NCI-H510A (cell line): ENCODE data around the gene EMCN.
"Not testable (repeated sequence)": the region's sequence is repeated elsewhere in the genome, so short reads cannot be mapped to it uniquely, and the experiment has no call there.

Experiments used
- DNase-seq: peaks from one replicate; lab custom pipeline; 2025; lab: John Stamatoyannopoulos, UW

EMCN gene

DNA sequence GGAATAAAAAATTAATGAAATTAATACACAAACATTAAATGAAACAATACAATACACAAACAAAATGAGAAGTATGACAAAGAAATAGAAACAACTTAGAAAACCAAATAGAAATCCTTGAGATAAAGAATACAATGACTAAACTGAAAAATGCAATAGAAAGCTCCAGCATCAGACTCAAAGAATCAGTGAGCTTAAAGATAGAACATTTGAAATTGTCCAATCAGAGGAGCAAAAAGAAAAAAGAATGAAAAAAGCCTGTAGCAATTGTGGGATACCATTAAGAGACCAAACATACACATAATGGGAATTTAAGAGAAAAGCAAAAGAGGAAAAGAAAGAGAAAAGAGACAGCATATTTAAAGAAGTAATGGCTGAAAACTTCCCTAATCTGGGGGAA lies 25.7 kb downstream of the EMCN start:
- no peak for DNase-seq

DNA sequence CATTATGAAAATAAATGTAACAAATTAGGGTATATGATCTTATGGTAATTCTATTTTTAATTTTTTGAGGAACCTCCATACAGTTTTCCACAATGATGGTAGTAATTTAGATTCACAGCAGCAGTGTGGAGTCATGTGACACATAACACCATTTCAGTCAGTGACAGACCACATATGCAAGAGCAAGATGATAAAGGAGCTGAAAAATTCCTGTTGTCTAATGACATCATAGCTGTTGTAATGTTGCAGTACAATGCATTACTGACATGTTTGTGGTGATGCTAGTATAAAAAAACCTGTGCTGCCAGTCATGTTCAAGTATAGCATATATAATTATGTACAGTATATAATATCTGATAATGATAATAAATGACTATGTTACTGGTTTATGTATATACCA lies 28.5 kb downstream of the EMCN start:
- no peak for DNase-seq

DNA sequence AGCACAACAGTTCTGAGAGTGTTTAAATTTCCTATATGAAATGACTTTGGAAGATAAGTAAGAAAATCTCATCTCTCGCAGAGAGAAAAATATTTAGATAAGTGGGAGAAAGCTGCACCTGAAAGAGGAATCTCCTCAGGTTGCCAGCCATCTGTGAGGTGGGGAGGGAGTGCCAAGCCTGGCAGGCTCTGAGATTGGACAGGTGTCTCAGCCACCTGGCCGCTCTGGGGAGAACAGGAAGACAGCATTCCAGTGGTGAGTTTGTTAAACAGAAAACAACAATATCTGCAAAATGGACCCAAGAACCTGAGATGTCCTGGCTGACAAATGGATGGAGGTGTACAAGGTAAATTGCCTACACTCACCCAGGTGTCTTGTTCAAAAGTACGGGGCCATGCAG lies 31.3 kb downstream of the EMCN start:
- DNase-seq = peak; percentile 4

DNA sequence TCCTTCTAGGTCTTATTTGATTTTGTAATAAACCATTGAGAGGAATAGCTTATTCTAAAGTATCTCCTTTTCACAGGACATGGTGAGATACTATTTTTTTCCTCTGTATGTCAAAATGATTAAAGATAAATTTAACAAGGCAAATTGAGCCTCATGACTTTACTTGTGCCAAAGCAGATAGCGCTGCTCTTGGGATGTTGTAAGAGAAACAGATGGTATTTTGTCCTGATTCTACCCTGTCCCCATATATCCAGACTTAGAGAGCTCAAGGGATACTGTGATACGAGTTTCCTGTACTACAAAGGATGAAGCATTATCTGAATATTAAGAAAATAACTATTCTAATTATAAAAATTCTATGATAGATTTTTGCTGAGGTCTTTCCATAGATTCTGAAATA lies 34.0 kb downstream of the EMCN start:
- DNase-seq = no peak

DNA sequence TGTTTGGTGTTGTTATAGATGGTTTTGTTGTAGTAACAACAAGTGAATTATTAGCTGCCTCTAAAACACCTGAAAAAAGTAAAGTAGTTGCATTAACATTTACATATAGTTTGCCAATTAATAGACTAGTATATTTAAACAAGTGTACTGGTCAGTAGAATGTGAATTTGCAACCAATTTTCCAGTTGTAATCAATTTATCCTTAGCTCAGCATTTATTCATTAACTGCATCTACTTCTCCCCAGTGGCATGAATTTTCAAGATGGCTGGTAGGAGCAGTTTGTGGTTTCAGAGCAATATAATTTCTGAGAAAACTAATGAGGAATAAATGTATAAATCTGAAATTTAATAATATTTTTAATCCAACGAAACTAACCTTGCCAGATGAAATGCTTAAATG lies 37.9 kb downstream of the EMCN start:
- no peak for DNase-seq

DNA sequence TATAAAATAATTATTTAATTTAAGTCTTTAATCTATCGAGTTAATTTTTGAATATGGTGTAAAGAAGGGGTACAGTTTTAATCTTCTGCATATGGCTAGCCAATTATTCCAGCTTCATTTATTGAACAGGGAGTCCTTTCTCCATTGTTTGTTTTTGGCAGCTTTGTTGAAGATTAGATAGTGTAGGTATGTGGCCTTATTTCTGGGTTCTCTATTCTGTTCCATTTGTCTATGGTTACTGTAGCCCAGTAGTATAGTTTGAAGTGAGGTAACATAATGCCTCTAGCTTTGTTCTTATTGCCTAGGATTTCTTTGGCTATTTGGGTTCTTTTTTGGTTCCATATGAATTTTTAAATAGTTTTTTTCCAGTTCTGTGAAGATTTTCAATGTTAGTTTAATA lies 48.3 kb downstream of the EMCN start:
- DNase-seq = no peak

DNA sequence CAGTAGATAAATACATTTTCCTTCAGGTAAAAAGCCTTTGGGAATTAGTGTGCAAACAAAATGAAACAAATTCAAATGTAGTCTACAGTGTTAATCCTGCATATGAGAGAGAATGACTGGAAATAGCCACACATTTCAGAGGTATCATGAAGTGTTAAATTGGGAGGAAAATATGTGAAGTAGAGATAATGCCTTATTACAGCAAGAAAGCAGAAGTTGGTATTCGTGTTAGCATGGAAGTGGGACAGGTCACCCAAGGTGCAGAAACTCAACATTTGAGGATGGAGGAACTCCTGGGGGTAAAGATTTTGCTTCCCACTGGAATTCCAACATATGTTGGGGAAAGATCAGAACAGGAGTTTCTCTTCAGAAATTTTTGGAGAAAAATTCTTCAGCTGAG lies 51.3 kb downstream of the EMCN start:
- no peak for DNase-seq

DNA sequence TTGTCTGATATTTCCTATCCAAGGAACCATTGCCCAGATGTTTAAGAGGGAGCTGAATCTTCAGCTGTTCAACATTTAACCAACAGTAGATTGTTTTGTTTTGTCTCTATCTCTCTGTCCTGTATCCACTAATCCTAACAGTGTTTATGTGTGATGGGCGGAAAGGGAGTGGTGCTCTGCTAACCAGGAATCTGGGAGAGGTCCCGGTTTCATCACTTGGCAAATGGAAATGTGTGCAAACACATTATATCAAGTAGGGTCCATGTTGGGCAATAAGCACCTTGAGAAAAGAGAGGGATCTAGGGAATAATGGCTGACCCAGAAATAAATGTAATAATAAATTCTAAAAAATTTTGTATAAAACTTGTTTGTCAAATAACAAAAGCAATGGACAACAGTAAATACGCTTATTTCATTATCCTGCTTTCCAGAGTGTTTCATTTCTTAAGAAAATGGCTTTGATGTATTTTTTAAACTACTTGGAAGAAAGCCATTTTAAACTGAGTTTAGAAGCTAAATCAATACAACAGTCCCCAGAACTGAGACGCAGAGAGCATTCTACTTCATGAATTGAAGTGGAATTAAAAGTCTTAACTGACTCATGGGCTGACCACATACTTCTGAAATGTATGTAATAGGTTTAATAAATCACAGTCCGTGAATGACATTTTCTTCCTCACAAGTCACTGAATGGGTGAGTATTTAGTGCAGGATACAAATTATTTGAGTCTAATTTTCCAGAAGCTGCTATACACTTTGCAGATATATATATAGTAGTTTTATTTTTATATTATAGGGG lies 55.8 kb downstream of the EMCN start:
- no peak for DNase-seq

DNA sequence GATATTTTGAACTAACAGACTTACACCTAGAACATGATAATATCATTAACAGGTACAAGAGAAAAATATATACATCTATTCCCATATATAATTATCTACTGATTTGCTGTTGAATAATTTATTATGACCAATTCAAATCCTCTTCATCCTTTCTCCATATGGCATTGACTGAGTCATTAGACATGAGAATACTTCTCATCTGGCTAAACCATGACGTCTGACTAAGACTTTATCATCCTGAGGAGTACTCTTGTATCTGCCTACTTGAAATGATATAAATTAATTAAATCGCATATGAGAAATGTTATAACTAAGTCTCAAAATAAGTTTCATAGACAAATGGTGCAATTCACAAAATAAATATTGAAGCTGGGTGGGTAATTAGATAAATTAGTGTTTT lies 67.4 kb downstream of the EMCN start:
- DNase-seq = no peak

DNA sequence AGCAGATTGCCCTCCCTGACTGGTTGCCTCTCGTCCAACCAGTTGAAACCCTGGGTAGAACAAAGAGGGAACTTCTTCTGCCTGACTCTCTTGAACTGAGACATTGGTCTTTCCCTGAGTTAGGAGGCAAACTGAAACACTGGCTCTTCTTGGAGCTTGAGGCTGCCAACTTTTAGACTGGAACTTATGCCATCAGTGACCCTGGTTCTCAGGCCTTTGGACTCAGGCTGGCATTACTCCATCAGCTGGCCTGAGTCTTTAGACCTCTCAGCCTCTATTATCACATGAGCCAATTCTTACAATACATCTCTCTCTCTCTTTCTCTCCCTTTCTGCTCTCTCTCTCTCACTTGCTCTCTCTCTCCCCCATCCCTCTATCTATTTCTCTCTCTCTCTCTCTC lies 86.4 kb downstream of the EMCN start:
- DNase-seq = no peak

DNA sequence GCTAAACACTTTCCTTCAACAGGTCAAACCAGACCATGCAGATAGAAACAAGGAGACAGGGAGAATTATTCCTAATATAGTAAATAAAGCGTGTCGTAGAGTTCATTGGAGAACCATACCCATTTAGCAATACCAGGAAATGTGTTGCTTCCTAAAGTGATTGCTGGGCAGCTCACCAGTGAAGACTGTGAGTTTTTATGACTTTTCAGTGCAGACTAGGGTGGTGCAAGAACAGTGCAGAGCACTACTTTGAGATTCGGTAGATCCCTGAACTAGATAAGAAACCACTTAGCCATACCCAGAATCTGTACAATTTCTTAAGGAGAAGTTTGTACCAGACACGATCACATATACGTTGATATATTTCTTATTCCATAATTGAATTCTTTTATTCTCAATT lies 87.4 kb downstream of the EMCN start:
- DNase-seq = no peak

DNA sequence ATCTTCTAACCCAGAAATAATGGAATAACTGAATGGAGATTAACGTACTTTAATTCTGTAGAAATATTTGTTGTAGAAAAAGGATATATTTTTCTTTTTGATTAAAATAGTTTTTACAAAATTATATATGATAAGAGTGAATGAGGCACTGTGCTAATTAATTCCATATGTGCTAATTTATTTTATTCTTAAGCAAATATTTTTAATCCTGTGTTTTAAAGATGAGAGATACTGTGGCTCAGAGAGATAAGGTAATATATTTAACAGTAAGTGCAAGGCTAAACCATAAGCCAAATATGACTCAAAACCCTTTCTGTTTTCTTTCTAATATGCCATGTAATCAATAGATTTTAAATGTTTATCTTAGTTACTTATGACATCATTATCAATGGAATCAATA lies 88.2 kb downstream of the EMCN start:
- no peak for DNase-seq

DNA sequence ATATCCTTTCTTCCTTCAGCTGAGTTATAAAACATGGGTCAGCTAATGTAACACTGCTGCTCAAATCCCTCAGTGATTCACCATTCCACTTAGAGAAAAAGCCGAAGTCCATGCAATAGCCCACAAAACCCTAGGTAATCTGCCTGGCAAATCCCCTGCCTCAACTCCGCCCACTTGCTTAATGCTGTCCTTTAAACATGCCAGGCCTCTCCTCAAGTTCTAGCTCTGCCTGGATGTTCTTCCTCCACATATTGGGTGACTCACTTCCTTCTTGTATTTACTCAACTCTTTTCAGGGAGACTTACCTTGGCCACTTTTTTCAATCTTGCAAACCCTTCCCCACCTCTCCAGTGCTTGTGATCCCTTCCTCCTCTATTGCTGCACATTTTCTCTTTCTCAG lies 89.8 kb downstream of the EMCN start:
- DNase-seq = no peak

DNA sequence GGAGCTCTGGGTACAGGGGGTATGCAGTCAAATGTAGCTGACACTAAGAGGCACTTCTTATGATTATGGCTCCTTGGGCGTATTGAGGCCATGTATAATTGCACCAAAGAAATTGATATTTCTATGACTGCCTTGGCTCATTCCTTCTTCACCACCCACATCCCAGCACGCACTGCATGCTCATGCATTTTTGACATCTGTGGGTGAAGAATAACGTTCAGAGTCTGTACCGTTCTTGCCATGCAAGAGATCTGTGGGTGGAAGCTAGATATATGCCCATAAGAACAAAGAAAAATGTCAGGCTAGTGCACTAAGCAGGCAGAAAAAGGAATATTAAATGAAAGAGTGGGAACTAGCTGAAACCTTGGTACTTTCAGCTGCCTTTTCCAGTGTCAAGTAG lies 93.4 kb downstream of the EMCN start:
- no peak for DNase-seq

DNA sequence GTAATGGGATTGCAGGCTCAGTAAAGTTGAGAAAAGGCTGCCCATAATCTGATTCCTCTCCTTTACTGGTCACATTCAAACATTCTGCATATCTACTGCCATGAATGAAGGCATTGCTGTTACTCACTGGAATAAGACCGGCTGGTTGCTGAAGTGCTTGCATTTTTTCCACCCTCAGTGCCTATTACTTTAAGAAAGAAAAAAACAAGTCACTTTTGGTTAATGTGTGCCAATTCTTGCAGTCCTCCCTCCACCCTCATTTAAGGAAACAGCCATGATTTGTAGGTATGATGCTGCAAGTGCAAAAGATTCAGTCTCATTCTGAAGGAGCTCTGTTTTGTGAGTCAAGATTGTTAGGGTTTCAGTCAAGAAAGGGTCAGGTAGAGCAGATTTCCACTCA lies 94.9 kb downstream of the EMCN start:
- no peak for DNase-seq

DNA sequence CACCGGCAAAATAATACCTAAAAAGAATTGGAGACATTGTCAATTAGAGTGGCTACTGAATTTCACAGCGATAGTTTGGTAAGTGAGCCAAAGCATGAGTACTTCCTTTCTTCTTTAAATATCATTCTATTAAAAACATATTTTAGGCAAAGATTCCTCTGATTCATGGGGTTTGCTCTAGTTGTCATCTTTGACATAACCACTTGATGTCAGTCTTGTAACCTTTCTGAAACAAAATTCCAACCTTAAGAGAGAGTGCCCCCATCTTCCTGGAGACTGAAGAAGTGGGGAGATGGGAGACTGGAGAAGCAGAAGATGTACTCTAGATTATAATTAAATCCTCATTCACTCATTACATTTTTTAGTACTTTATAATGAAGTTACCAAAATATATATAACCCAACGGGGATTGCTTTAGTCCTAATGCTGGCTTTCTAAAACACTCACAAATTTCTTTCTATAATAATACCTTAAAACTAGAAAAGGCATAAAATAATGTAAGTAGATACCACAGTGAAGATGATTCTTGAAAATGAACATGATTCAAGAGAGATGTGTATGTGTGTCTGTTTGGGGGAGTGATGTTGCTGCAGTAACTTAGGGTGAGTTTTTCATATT lies 96.4 kb downstream of the EMCN start:
- DNase-seq = peak; percentile 0

DNA sequence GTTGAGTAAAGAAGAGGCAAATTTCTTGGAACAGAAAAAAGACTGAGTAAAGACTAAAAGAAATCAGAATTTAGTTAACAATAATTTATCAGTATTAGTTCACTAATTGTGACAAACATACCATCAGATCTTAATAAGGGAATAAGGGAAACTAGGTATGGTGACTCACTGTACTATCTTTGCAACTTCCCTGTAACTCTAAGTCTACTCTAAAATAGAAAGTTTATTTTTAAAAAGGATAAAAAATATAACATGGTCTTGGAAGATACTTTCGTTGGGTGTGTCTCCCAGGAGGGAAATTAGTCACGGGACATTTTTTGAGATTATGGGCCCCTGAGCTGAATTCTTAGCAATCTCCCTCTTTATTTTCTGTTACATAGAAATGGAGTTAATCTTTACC lies 97.3 kb downstream of the EMCN start:
- DNase-seq = no peak

DNA sequence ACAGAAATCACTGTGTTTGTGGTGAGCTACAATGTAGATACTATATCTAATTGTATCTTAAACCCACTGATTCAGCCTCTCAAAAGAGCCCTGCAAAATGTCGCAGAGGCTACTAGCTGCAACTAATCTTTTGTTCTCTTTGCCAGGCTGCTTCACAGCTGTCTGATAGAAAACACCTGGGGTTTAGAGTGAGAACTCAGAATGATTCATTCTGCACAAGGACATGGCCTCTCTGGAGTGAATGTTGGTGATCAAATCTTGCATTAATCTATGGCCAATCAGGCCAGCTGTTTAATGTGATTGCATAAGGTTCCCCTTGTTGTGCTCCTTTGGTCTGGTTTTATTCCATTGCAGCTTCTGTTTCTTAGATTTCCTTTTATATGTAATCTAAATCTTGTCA lies 100.3 kb downstream of the EMCN start:
- no peak for DNase-seq

DNA sequence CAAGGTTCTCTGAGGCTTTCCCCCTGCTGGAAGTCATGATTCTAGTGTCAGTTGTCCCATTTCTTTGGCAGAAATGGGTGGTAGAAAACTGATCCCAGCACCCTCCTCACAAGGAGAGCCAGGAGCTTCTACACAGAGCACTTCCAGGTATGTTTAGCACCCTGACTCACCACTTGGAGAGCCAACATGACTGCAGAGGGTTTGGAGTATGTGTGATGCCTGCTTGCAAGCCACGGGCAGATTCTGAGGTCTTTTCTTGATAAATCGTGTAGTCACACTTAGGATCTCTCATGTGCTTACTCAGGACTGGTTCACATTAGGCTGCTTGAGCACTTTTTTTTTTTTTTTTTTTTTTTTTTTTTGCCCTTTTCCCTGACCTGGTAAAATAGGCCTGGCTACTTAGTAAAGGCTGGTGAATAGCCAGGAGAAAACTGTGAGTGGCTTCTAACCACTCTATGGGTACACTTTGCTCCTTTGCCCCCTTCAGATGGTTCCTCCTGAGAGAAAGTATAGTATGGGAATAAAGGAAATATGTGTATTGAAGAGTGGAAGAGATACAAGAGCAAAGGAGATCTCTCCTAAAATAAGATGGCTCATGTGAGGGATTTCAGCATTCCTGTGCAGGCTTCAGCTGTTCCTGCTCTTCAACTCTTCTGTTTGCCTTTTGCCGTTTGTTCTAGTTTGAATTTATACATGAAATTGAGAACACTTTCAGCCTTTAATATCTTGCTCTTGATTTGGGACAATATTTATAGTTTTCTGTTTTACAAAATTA lies 103.6 kb downstream of the EMCN start:
- DNase-seq = no peak

DNA sequence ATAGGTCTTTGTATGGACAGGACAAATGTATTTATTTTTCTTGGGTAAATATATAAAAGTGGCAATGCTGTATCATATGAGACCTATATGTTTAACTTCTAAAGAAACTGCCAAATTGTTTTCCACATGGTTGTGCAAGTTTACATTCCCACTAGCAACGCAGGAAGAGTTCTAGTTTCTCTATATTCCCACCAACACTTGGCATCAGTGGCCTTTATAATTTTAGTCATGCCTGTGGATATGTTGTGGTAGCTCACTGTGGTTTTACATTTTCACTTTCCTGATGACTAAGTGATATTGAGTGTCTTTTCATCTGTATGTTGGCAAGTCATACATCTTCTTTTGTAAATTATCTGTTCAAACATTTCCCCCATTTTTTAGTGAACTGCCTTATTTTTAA lies 126.0 kb downstream of the EMCN start:
- DNase-seq = no peak

DNA sequence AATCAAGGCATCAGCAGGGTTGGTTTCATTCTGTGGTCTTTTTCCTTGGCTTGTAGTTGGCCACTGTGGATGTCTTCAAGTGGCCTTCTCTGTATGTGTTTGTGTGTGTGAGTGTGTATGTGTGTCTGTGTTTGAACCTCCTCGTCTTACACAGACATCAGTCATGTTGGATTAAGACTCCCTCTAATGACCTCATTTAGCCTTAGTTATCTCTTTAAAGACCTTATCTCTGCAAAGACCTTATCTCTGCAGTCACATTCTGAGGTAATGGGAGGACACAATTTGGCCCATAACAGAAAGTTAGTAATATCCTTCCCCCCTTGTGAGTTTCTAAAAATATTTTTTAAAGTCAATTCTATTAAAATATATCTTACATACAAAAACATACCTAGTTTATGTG lies 126.7 kb downstream of the EMCN start:
- no peak for DNase-seq

DNA sequence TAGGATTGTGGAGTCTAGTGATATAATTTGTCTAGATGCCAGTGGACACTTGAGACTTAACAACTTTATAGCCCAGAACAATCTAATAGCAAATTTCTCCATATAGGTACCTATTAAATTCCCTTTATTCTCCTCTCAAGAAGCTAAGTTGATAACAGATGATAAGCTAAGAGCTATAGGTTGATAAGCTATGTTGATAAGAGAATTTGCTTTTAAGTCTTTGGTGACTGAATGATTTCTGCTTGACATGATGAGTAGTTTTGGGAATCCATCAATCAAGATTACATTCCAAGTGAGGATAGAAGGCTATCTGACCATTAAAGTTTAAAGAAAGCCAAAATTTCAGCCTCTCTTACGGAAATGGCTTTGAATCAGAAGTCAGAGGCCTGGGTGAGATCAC lies 131.6 kb downstream of the EMCN start:
- DNase-seq = no peak

DNA sequence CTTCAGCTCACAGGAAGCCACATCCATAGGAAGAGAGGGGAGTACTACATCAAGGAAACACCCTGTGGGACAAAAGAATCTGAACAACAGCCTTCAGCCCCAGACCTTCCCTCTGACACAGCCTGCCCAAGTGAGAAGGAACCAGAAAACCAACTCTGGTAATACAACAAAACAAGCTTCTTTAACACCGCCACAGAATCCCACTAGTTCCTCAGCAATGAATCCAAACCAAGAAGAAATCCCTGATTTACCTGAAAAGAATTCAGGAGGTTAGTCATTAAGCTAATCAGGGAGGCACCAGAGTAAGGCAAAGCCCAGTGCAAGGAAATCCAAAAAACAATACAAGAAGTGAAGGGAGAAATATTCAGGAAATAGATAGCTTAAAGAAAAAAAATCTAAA lies 137.4 kb downstream of the EMCN start:
- DNase-seq = not testable (repeated sequence)
